GM19463 (cell line): ENCODE measurements around the gene TMEM128.
"Not testable (repeated sequence)": the region's sequence is repeated elsewhere in the genome, so short reads cannot be mapped to it uniquely, and the experiment has no call there.

Experiments used
- ATAC-seq: cut with Tn5 transposase; IDR thresholded peaks from one replicate; pipeline ENCODE4 v1.9.1; 2021; ENCODE audit warnings: mild to moderate bottlenecking, moderate library complexity; ENCODE audit not compliant: unreplicated experiment

Gene TMEM128

GRCh38 chr4:4257705-4258104, 9.7 kb upstream of the TMEM128 start:
- ATAC-seq = not testable (repeated sequence)

DNA sequence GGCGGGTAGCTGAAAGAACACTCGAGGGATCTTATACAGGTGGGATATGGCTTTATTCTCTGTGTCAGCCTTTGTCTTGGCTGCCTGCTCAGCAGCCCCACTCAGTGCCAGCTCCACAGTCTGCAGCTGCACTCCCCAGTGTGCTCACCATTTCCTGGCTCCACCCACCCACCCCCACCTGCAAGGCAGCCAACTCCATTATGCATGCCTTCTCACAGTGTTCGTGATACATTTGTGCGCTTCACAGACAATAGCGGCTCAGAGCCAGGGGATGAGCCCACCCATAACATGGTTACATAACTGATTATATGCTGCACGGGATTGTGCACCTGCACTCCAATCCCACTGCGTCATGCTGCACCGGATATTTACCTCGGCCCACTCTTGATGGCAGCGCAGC, 8.8 kb upstream of the TMEM128 start:
- no peak for ATAC-seq

DNA sequence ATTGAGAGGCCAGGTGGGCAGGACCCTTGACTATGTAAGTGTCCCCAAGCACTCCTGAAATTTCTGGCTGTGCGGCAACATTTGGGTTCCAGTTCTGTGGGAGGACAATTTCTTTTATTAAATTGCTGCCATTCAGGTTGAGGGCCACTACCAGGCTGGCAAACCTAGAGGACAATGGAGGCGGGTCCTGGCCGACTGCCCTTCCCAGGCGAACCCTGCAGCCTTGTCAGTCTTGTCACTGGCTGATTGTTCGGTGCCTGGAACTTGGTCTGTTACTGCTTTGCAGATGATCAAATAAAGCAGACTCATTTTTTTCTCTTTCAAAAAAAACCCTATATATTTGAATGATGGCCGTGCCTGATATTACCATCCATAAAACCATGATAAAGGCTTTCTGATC, 6.6 kb upstream of the TMEM128 start:
- ATAC-seq = no peak

GRCh38 chr4:4254199-4254598, 6.2 kb upstream of the TMEM128 start:
- no peak for ATAC-seq

- no peak for ATAC-seq
Measured at GRCh38 chr4:4249866-4250265, 1.8 kb upstream of the TMEM128 start.

- ATAC-seq = not testable (repeated sequence)
Measured at GRCh38 chr4:4249342-4249741, 1.3 kb upstream of the TMEM128 start.

- ATAC-seq = no peak
Measured at GRCh38 chr4:4248885-4249203, 821 bp upstream of the TMEM128 start.

- ATAC-seq = peak; percentile 1
Measured at GRCh38 chr4:4247696-4248028, 361 bp downstream of the TMEM128 start.

GRCh38 chr4:4245172-4245571, 2.9 kb downstream of the TMEM128 start:
- no peak for ATAC-seq

DNA sequence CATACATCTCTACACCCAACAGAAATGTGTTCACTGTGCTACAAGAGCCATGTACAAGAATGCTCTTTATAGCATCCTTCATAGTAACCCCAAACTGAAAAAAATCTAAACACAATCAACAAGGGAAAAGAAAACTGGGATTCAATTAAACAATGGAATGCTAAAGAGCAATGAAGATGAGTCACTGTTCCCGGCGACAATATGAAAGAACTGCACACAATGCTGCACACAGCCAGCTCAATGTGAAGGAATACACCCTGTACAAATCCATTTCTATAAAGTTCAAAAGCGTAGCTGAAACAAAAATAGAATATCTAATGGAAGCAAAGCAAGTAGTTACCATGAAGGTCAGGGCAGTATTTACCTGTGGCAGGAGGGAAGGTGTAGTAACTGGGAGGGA, 8.5 kb downstream of the TMEM128 start:
- ATAC-seq = not testable (repeated sequence)

DNA sequence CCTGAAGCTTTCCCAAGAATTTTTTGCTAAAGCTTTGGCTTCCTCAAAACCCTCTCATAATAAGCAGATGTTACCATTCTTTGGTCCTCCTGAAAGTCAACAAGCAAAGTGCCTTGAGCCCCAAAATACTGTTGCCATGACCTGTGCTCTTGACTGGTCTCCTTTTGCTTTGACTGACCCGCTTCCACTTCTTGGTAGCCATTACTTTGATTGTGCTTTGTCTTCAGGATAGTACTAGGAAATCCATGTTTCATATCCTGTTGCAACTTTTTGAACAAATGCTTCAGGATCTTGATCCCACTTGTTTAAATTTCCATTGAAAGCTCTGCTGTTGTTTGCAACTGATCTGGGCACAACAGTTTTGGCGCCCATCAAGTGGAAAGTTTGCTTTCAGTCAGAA, 14.4 kb downstream of the TMEM128 start:
- no peak for ATAC-seq

DNA sequence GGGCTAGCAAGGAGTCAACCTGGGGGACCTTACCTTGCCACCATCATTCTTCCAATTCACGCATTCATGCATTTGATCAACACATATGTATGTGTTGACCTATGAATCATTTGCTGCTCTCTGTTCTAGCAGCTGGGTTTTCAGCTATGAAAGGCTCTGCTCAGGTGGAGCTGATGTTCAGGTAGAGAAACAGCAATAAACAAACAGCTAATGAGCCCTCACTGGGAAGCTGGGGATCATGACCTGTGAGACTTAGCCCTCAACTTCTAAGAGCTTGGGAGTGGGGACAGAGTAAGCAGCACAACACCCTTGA, 19.7 kb downstream of the TMEM128 start:
- ATAC-seq = no peak

DNA sequence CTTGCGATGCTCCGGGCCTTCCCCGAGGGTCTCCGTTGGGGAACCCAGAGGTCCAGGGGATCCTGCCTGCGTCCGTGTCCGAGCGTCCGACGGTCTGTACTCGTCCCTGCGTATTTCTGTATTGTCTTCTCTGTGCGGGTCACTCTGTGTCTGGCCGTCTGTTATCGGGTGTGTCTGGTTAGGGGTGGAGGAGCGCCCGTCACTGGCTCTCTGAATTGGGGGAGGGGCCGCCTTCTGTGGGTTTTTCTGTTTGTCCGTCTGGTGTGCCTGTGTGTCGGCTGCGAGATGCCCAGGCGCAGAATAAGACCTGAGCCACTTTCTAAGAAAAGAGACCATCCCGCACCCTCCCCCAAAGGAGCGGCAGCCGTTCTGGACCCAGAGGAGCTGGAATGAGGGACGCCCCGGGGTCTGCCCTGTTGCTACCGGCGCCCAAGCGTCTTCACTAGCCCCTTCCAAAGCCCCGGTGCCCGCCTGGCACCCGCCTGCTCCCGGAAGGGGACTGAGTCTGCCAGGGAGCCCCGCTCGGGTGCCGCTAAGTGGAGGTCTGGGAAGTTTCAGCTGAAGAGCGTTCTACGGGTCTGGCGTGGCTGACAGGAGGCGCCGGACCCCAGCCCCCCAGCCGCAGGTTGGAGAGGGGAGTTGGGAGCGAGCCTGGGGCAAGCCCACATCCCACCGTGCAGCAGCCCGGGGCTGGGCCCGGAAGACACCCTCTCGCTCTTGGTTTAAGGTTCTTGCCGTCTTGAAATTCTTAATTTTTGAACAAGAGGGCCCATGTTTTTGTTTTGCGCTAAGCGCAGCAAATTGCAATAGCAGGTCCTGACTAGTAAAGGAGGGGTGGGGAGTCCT, 20.3 kb downstream of the TMEM128 start:
- no peak for ATAC-seq

DNA sequence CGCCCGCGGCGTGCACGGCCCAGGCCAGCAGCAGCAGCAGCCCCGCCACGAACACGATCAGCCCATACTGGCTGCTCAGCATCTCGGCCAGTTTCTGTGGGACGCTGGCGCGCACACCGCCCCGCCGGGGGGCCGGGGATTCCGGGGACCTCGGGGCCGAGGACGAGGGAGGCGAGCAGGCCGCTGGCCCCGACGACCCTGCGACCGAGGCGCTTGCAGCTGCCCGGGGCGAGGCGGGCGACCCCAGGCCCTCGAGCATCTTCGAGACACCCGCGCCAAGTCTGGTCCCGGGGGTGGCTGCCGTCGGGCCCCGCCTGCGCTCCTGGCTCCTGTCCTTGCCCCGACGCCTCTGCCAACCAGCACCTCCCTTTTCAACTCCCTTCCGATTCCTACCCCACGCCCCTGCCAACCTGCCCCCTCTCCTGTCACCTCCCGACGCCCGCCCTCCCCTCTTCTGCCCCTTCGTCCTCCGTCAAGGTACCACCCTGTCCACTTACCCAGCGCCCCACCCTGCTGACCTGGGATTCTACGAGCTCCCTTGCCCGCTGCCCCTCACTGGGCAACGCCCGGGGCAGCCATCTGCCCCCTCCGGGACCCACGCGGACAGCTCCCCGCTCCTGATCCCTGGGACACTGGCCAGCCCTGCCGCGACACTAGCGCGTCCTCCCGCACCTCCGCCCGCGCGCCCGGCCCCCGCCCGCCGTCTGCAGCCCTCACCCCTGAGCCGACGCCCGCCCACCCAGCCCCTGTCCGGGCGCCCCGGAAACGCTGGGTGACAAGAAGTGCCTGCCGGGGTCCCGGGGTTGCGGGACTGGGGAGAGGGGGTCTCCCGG, 21.2 kb downstream of the TMEM128 start, which contains the start of gene OTOP1:
Gene OTOP1, minus strand, starts transcription at position 324 of the 833 bp plus-strand sequence. Its CDS starts 65 bp downstream, at position 259.
- ATAC-seq = no peak

DNA sequence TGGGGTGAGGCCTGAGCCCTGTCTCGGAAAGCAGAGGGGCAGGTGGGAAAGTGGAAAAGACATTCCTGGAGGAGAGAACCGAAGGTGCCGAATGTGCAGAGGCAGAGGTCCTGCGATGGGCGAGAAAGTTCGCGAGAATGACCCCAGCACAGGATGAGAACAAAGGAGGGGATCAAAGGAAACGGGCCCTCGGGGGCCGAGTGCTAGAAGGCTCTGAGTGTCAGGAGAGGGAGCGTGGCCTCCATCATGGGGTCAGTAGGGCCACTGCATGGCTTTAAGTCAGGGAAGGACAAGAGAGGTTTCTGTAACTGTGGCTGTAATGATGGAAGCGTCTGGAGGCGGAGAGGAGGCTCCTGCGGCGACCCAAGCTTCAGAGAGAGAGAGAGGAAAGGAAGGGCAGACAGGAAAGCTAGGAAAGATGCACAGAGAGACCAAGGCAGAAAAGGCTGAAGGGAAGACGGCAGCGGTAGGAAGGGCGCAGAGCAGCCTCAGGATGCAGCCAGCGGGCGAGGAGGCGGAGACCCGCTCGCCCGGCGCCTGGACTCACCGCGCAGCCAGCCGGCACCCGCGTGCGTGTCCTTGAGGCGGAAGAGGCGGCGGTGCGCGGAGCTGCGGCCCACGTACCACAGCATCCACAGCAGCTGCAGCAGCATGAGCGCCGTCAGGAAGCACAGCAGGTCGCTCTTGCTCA, 22.0 kb downstream of the TMEM128 start:
- no peak for ATAC-seq

DNA sequence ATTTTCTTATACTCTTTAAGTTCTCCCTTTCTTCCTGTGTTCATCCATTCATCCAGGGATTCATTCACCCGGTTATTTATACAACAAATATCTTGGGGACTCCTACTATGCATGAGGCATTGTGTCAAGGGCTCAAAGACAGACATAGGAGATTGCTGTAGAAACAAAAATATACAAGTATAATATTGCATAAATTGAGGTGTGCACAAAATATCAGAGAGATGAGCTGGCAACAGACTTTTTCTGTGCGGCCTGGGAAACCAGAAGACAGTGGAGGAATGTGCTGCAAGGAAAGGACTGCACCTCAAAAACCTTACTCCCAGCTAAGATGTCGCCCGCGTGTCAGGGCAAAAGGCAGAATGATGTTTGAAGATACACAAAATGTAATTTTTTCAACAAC, 30.9 kb downstream of the TMEM128 start:
- ATAC-seq = no peak

DNA sequence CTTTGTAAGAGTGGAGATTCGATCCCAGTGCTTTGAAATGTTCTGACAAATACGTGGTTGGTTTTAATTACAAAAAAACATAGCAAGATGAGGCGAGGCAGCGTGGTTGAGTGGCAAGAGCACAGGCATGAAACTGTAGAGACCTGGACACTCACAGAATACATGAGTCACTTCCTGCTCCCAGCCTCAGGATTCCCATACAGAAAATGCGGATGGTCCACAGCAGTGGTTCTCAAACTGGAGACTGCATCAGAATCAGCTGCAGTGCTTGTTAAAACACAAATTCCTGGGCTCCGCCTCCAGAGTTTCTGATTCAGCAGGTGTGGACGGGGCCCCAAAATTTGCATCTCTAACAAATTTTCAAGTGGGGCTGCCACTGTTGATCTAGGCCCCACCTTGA, 31.4 kb downstream of the TMEM128 start:
- no peak for ATAC-seq

DNA sequence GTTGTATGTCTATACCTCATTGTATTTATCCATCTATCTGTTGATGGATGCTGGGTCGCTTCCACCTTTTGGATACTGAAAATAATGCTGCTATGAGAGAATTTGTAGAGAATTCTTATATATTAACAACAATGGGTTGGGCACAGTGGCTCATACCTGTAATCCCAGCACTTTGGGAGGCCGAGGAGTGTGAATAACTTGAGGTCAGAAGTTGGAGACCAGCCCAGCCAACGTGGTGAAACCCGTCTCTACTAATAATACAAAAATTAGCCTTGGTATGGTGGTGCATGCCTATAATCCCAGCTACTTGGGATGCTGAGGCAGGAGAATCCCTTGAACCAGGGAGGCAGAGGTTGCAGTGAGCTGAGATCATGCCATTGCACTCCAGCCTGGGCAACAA, 34.3 kb downstream of the TMEM128 start:
- not testable (repeated sequence) for ATAC-seq

DNA sequence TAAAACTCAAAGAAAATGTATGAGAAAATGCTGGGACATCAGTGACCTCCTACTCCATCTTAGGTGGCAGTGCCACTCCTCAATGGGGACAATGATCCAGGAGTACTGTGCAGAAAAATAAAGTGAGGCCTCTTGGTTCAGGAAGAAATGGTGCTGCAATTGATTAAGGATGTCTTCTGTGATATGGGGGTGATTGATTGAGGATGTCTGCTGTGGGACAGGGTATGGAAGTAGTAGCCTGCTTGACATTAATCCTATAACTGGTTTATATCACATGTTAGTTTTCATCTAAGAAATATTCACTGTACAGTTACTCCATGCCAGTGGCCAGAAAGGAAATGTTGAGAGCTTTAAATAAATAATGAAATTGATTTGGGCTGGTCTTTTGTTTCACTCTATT, 41.8 kb downstream of the TMEM128 start:
- no peak for ATAC-seq

DNA sequence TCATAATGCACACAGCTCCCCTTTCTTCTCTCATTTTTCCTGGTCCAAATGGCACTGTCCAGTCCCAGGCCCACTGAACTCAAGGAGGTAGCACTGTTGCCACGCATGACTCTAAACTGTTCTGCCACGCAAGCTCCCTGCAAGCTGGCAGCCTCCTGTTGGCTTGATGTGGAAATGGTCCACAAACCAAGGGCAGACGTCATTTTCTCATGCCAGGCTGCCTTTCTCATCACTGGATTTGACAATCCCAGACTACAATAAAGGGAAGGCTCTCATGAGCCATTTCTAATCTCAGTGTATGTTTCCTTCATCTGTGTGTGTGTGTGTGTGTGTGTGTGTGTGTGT, 43.6 kb downstream of the TMEM128 start:
- no peak for ATAC-seq

- no peak for ATAC-seq
Measured at GRCh38 chr4:4203688-4204400, 44.2 kb downstream of the TMEM128 start.
